Gastroesophageal sphincter (tissue), 4 donors: ENCODE results near the gene PAQR7. TPM values are rescaled to one million over a fixed set of nuclear protein-coding genes. Genes with fewer than 3 reads are reported as not detected.

Source experiments
- ATAC-seq: fragments of 150-250 bp; one replicate; pipeline ENCODE4 v1.9.1; 2016; ENCODE audit warnings: mild to moderate bottlenecking, moderate library complexity
- H3K27ac ChIP-seq, 4 donors: fragments of 200-600 bp; sonication (generic) in 3 of 4; 1 replicate in 3 of 4; 2 replicates in 1 of 4; pipeline ENCODE4 v1.5.1; 2016 to 2019
- H3K27me3 ChIP-seq: fragments of 200-600 bp; sonication (generic); one replicate; pipeline ENCODE4 v1.5.1; 2019
- H3K36me3 ChIP-seq, 2 donors: fragments of 200-600 bp; sonication (generic); one replicate each; pipeline ENCODE4 v1.5.1; 2019; ENCODE audit warnings: control low read depth in 1 of 2
- H3K4me1 ChIP-seq, 3 donors: fragments of 200-600 bp; sonication (generic); 1 replicate in 2 of 3; 2 replicates in 1 of 3; pipeline ENCODE4 v1.5.1; 2016 to 2019; ENCODE audit warnings: control low read depth in 2 of 3
- H3K4me3 ChIP-seq, 2 donors: fragments of 200-600 bp; sonication (generic); one replicate each; pipeline ENCODE4 v1.5.1; 2019; ENCODE audit warnings: mild to moderate bottlenecking in 1 of 2, moderate library complexity in 1 of 2
- H3K9me3 ChIP-seq, 3 donors: fragments of 200-600 bp; sonication (generic); one replicate each; pipeline ENCODE4 v1.5.1; 2017 to 2019; ENCODE audit warnings: control low read depth in 2 of 3
- EP300 ChIP-seq: sonication (generic); formaldehyde crosslinking; IDR thresholded peaks from one replicate; pipeline ENCODE4 v1.6.1; 2017; ENCODE audit warnings: antibody characterized with exemption, mild to moderate bottlenecking
- POLR2A ChIP-seq, 2 donors: fragments of 450-650 bp; IDR thresholded peaks; one replicate each; pipeline ENCODE4 v1.6.1; 2017; ENCODE audit warnings: antibody characterized with exemption in 2 of 2, mild to moderate bottlenecking in 2 of 2, moderate library complexity in 1 of 2
- POLR2AphosphoS5 ChIP-seq: sonication (generic); formaldehyde crosslinking; IDR thresholded peaks from one replicate; pipeline ENCODE4 v1.6.1; 2017; ENCODE audit warnings: antibody characterized with exemption
- WGBS, 2 donors: methylation state at CpG; one replicate each; pipeline ENCODE4 v1.1.5; 2018; ENCODE audit warnings: low coverage in 1 of 2; 5-methylcytosine and 5-hydroxymethylcytosine counted together
- total RNA-seq, 4 donors: library from RNA; depleted of rRNA; stranded (reverse); fragments of >200 nt; gene quantifications; one replicate each; pipeline ENCODE4 v1.1.0, GENCODE V29; 2016
- TF ChIP-seq, protein P1 (sequence below), 4 experiments: fragments of 200-600 bp in 2 of 4; fragments of 450-650 bp in 2 of 4; sonication (generic) in 1 of 4; IDR thresholded peaks; one replicate each; pipeline ENCODE4 v1.5.1; 2017 to 2019; ENCODE audit warnings: antibody characterized with exemption in 4 of 4, mild to moderate bottlenecking in 2 of 4, moderate library complexity in 2 of 4

Gene PAQR7
- total RNA-seq, 4 donors from 2014 or later, result 6.5 to 13.7 (median 7.8) TPM

DNA sequence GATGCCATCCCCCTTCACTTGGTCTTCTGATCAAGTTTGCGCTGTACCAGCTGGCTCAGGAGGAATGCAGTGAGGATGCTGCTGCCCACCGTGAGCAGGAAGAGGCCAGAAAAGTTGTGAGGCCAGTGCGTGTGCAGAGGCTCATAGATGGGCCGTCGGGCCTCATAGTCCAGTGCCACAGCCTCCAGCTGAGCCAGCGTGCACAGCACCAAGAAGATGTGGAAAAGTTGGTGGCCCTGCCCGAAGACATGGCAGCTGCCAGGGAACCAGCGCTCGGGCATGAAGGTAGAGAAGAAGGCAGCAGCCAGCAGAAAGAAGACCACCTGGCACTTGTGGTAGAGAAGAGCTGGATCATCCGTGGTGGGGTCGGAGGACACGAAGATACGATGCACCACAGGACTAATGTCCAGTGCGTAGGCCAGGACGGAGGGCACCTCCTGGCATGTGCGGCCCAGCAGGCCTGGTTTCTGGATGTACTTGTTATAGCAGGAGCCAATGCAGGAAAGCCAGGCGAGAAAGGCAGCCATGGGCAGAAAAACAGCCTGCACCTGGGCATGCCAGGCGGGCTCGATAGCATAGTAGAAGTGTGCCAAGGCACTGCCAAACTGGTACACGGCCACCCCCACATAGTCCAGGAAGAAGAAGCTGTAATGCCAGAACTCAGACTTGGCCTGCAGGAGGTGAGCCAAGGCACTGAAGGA lies 12.6 kb downstream of the PAQR7 start:
- WGBS, 2 donors, result 92 to 93% methylated on average over 4 to 11 of the region's 20 CpGs
- Histone ChIP-seq H3K36me3 (peaks cover 0 to 32% of the 10 kb centered on the region in 2 donors), H3K4me3 (no peak overlapping the region), H3K27ac (no peak overlapping the region), H3K9me3 (no peaks in the 10 kb centered on the region), H3K4me1 (peaks cover 0 to 20% (median 6%) of the 10 kb centered on the region in 3 donors), H3K27me3 (no peaks in the 10 kb centered on the region)
- ATAC-seq, result no peak
- TF ChIP-seq POLR2A (IDR thresholded peaks at IDR 0.05), result no peak
- no peak for TF ChIP-seq EP300
- TF ChIP-seq POLR2AphosphoS5, result no peak
- TF ChIP-seq, protein P1, sequence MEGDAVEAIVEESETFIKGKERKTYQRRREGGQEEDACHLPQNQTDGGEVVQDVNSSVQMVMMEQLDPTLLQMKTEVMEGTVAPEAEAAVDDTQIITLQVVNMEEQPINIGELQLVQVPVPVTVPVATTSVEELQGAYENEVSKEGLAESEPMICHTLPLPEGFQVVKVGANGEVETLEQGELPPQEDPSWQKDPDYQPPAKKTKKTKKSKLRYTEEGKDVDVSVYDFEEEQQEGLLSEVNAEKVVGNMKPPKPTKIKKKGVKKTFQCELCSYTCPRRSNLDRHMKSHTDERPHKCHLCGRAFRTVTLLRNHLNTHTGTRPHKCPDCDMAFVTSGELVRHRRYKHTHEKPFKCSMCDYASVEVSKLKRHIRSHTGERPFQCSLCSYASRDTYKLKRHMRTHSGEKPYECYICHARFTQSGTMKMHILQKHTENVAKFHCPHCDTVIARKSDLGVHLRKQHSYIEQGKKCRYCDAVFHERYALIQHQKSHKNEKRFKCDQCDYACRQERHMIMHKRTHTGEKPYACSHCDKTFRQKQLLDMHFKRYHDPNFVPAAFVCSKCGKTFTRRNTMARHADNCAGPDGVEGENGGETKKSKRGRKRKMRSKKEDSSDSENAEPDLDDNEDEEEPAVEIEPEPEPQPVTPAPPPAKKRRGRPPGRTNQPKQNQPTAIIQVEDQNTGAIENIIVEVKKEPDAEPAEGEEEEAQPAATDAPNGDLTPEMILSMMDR (IDR thresholded peaks at IDR 0.05), result no peak

DNA sequence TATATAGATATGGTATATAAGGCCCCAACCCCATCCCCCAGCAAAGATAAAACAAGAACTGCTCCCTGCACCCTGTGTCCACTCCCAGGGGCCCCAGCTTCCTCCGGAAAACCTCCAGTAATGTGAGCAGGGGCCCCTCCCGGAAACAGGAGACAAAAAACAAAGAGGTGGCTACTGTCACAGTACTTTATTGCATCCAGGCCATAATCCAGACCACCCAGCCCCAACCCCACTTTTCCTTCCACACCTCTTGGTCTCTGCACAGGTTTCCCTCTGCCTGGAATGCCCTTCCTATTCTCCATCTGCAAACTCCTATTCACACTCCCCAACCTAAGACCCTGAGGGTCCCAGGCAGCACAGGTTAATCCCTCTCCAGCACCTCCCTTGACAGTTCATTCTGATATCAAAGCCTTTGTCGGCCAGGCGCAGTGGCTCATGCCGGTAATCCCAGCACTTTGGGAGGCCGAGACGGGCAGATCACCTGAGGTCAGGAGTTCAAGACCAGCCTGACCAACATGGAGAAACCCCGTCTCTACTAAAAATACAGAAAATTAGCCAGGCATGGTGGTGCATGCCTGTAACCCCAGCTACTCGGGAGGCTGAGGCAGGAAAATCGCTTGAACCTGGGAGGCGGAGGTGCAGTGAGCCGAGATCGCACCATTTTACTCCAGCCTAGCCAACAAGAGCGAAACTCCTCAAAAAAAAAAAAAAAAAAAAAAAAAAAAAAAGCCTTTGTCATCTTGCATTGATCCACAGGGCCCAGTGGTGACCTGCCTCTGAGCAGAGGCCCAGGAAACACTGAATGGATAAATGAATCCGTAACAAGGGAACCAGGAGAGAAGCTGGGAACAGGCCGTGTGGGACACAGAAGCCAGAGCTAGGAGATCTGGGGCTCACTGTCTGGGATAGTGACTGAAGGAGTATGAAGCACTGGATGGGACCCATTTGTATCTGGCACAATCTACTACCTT lies 13.9 kb downstream of the PAQR7 start:
- no peak for ATAC-seq
- Histone ChIP-seq H3K27ac (no peak overlapping the region), H3K4me3 (no peak overlapping the region), H3K9me3 (no peaks in the 10 kb centered on the region), H3K4me1 (peaks cover 0 to 20% (median 6%) of the 10 kb centered on the region in 3 donors), H3K27me3 (no peaks in the 10 kb centered on the region), H3K36me3 (peaks cover 0 to 20% of the 10 kb centered on the region in 2 donors)
- TF ChIP-seq EP300, result no peak
- no peak for TF ChIP-seq POLR2AphosphoS5
- no peak for TF ChIP-seq POLR2A (IDR thresholded peaks at IDR 0.05)
- TF ChIP-seq, protein P1 (IDR thresholded peaks at IDR 0.05), result no peak
- WGBS, 2 donors, result 24 to 42% methylated on average over 3 to 4 of the region's 16 CpGs

DNA sequence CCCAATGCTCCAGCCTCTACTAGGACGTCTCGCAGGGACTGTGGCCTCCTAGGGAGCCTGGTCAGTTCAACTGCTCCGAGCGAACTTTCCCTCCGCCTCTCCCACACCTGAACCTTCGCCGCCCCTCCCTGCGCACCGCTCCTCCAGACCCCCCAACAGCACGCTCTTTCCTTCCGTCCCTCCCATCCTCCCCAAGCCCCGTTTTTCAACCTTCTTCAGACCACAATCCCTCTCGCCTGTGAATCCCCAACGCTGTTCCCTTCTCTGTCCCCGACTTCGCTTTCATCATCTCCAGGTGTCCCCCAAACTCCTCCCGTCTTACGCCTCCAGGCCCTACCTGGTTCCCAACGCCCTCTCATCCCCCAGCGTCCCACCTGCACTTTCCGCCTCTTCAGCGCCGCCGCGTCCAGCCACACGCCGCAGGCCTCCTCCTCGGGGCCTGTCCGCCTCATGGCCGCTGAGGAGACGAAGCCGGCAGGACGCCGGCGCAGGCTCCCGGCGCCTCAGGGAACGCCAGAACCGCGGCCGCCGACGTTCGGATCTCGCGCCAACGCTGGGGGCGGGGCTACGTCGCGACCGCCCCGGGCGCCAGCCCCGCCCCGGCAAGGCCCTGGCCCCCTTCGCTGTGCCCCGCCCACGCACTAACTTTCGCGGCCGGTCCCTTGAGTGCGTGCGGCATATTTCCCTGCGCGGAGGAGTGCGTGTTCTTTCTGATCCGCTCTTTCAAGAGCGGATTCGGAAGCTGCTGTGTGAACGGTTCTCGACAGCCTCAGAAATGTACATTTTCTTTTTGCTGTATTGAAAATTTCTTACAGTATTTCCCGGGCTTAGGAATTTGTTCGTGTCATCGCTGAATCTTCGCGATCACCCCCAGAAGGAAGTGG lies 16.4 kb downstream of the PAQR7 start, which contains the start of gene AUNIP:
Gene AUNIP (minus strand): TSS at position 552 of the 884 bp plus-strand sequence. CDS start 100 bp downstream, at position 452.
- Histone ChIP-seq H3K36me3 (peaks cover 0 to 18% of the 10 kb centered on the region in 2 donors), H3K4me3 (peak within 1 kb of the TSS; percentile 47 to 58), H3K27ac (peak within 1 kb of the TSS; percentile 41 to 78 (median 76)), H3K4me1 (peaks cover 0 to 20% (median 6%) of the 10 kb centered on the region in 3 donors), H3K27me3 (no peaks in the 10 kb centered on the region), H3K9me3 (no peaks in the 10 kb centered on the region)
- WGBS, 2 donors, result 1 to 2% methylated on average over 15 to 37 of the region's 77 CpGs
- TF ChIP-seq EP300 (no peak), POLR2AphosphoS5 (peak; percentile 89), POLR2A (IDR thresholded peaks at IDR 0.05) (peak; percentile 64 to 77)
- TF ChIP-seq, protein P1 (IDR thresholded peaks at IDR 0.05), result peak in 1 of 4 experiments; percentile 10
- peak; percentile 95 for ATAC-seq

DNA sequence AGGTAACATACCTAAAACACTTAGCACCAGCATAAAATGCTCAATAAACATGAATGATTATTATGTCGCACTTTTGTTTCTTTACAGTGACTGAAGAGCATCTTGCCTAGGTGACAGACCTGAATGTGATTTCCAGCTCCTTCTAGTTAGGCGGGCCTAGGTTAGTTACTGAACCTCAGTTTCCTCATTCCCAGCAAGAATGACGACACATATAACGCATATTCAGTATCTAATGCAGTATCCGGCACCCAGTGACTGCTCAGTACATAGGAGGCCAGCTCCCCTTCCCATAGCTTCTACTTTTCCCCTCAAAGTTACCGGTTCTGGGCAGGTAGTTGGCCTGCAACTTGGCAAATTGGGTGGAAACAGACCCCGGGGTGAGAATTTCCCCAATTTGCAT lies 17.0 kb downstream of the PAQR7 start:
- H3K36me3 ChIP-seq, result peaks cover 0 to 14% of the 10 kb centered on the region in 2 donors
- peaks cover 0 to 20% (median 6%) of the 10 kb centered on the region in 3 donors for H3K4me1 ChIP-seq
- H3K27me3 ChIP-seq, result peaks cover 4% of the 10 kb centered on the region
- H3K4me3 ChIP-seq, result peak overlapping the region in 1 of 2 donors; percentile 58
- H3K27ac ChIP-seq, result peak overlapping the region in 1 of 4 donors; percentile 77
- WGBS, 2 donors, result 44 to 57% methylated on average over 6 to 7 of the region's 7 CpGs
- no peak for ATAC-seq
- no peaks in the 10 kb centered on the region for H3K9me3 ChIP-seq
- TF ChIP-seq POLR2A (IDR thresholded peaks at IDR 0.05) (no peak), EP300 (no peak), POLR2AphosphoS5 (no peak)
- TF ChIP-seq, protein P1 (IDR thresholded peaks at IDR 0.05), result no peak
